Gastroesophageal sphincter (tissue), 4 donors: Measurements from ENCODE around the gene ISCA2. TPM values are rescaled to one million over a fixed set of nuclear protein-coding genes. Genes with fewer than 3 reads are reported as not detected.

Experiments used
- ATAC-seq: fragments of 150-250 bp; one replicate; pipeline ENCODE4 v1.9.1; 2016; ENCODE audit warnings: mild to moderate bottlenecking, moderate library complexity
- H3K27ac ChIP-seq, 4 donors: fragments of 200-600 bp; sonication (generic) in 3 of 4; 1 replicate in 3 of 4; 2 replicates in 1 of 4; pipeline ENCODE4 v1.5.1; 2016 to 2019
- H3K27me3 ChIP-seq: fragments of 200-600 bp; sonication (generic); one replicate; pipeline ENCODE4 v1.5.1; 2019
- H3K36me3 ChIP-seq, 2 donors: fragments of 200-600 bp; sonication (generic); one replicate each; pipeline ENCODE4 v1.5.1; 2019; ENCODE audit warnings: control low read depth in 1 of 2
- H3K4me1 ChIP-seq, 3 donors: fragments of 200-600 bp; sonication (generic); 1 replicate in 2 of 3; 2 replicates in 1 of 3; pipeline ENCODE4 v1.5.1; 2016 to 2019; ENCODE audit warnings: control low read depth in 2 of 3
- H3K4me3 ChIP-seq, 2 donors: fragments of 200-600 bp; sonication (generic); one replicate each; pipeline ENCODE4 v1.5.1; 2019; ENCODE audit warnings: mild to moderate bottlenecking in 1 of 2, moderate library complexity in 1 of 2
- H3K9me3 ChIP-seq, 3 donors: fragments of 200-600 bp; sonication (generic); one replicate each; pipeline ENCODE4 v1.5.1; 2017 to 2019; ENCODE audit warnings: control low read depth in 2 of 3
- CTCF ChIP-seq, 4 experiments: fragments of 200-600 bp in 2 of 4; fragments of 450-650 bp in 2 of 4; sonication (generic) in 1 of 4; IDR thresholded peaks; one replicate each; pipeline ENCODE4 v1.5.1; 2017 to 2019; ENCODE audit warnings: antibody characterized with exemption in 4 of 4, mild to moderate bottlenecking in 2 of 4, moderate library complexity in 2 of 4
- EP300 ChIP-seq: sonication (generic); formaldehyde crosslinking; IDR thresholded peaks from one replicate; pipeline ENCODE4 v1.6.1; 2017; ENCODE audit warnings: antibody characterized with exemption, mild to moderate bottlenecking
- POLR2A ChIP-seq, 2 donors: fragments of 450-650 bp; IDR thresholded peaks; one replicate each; pipeline ENCODE4 v1.6.1; 2017; ENCODE audit warnings: antibody characterized with exemption in 2 of 2, mild to moderate bottlenecking in 2 of 2, moderate library complexity in 1 of 2
- POLR2AphosphoS5 ChIP-seq: sonication (generic); formaldehyde crosslinking; IDR thresholded peaks from one replicate; pipeline ENCODE4 v1.6.1; 2017; ENCODE audit warnings: antibody characterized with exemption
- WGBS, 2 donors: methylation state at CpG; one replicate each; pipeline ENCODE4 v1.1.5; 2018; ENCODE audit warnings: low coverage in 1 of 2; 5-methylcytosine and 5-hydroxymethylcytosine counted together
- total RNA-seq, 4 donors: library from RNA; depleted of rRNA; stranded (reverse); fragments of >200 nt; gene quantifications; one replicate each; pipeline ENCODE4 v1.1.0, GENCODE V29; 2016

ISCA2 gene
- total RNA-seq, 4 donors from 2014 or later, result 10.6 to 16.3 (median 10.9) TPM

GRCh38 chr14:74525361-74525851, 31.8 kb downstream of the ISCA2 start:
- ATAC-seq, result no peak
- no peak overlapping the region for H3K27ac ChIP-seq
- no peak overlapping the region for H3K4me3 ChIP-seq
- TF ChIP-seq CTCF (IDR thresholded peaks at IDR 0.05), result no peak
- TF ChIP-seq EP300, result no peak
- TF ChIP-seq POLR2AphosphoS5, result no peak
- TF ChIP-seq POLR2A (IDR thresholded peaks at IDR 0.05), result no peak
- peaks cover 0 to 22% of the 10 kb centered on the region in 2 donors for H3K36me3 ChIP-seq
- no peaks in the 10 kb centered on the region for H3K27me3 ChIP-seq
- H3K4me1 ChIP-seq, result no peaks in the 10 kb centered on the region
- H3K9me3 ChIP-seq, result no peaks in the 10 kb centered on the region
- WGBS, 2 donors, result 44 to 71% methylated on average over 2 to 3 of the region's 4 CpGs

GRCh38 chr14:74526854-74527585, 33.5 kb downstream of the ISCA2 start:
- Histone ChIP-seq H3K27me3 (no peaks in the 10 kb centered on the region), H3K27ac (no peak overlapping the region), H3K9me3 (no peaks in the 10 kb centered on the region), H3K4me3 (no peak overlapping the region), H3K36me3 (peaks cover 0 to 6% of the 10 kb centered on the region in 2 donors), H3K4me1 (peaks cover 0 to 5% (median 3%) of the 10 kb centered on the region in 3 donors)
- 100% methylated on average over 2 of the region's 10 CpGs; no CpG with 5 or more reads in 1 of the 2 donors for WGBS, 2 donors
- TF ChIP-seq CTCF (IDR thresholded peaks at IDR 0.05) (no peak), EP300 (no peak), POLR2A (IDR thresholded peaks at IDR 0.05) (no peak), POLR2AphosphoS5 (no peak)
- no peak for ATAC-seq

- H3K36me3 ChIP-seq, result no peaks in the 10 kb centered on the region
- ATAC-seq, result no peak
- 100% methylated on average over 1 of the region's 10 CpGs; no CpG with 5 or more reads in 1 of the 2 donors for WGBS, 2 donors
- peaks cover 0 to 5% (median 3%) of the 10 kb centered on the region in 3 donors for H3K4me1 ChIP-seq
- H3K4me3 ChIP-seq, result no peak overlapping the region
- TF ChIP-seq POLR2A (IDR thresholded peaks at IDR 0.05) (no peak), POLR2AphosphoS5 (no peak), EP300 (no peak), CTCF (IDR thresholded peaks at IDR 0.05) (no peak)
- no peaks in the 10 kb centered on the region for H3K27me3 ChIP-seq
- no peaks in the 10 kb centered on the region for H3K9me3 ChIP-seq
- H3K27ac ChIP-seq, result no peak overlapping the region
These were observed 34.2 kb downstream of the ISCA2 start for GRCh38 chr14:74527736-74528280.

GRCh38 chr14:74528406-74528805, 34.8 kb downstream of the ISCA2 start:
- Histone ChIP-seq H3K9me3 (no peaks in the 10 kb centered on the region), H3K4me3 (no peak overlapping the region), H3K36me3 (no peaks in the 10 kb centered on the region), H3K27me3 (no peaks in the 10 kb centered on the region), H3K4me1 (peaks cover 0 to 5% (median 3%) of the 10 kb centered on the region in 3 donors), H3K27ac (no peak overlapping the region)
- ATAC-seq, result no peak
- no CpG with 5 or more reads among the region's 14 CpGs for whole genome bisulfite sequencing, 2 donors
- no peak for TF ChIP-seq CTCF (IDR thresholded peaks at IDR 0.05)
- TF ChIP-seq POLR2AphosphoS5, result no peak
- no peak for TF ChIP-seq POLR2A (IDR thresholded peaks at IDR 0.05)
- no peak for TF ChIP-seq EP300

GRCh38 chr14:74528886-74529285, 35.3 kb downstream of the ISCA2 start:
- no peaks in the 10 kb centered on the region for H3K36me3 ChIP-seq
- H3K27ac ChIP-seq, result no peak overlapping the region
- no peaks in the 10 kb centered on the region for H3K27me3 ChIP-seq
- peaks cover 0 to 5% (median 3%) of the 10 kb centered on the region in 3 donors for H3K4me1 ChIP-seq
- no peaks in the 10 kb centered on the region for H3K9me3 ChIP-seq
- TF ChIP-seq CTCF (IDR thresholded peaks at IDR 0.05) (no peak), POLR2A (IDR thresholded peaks at IDR 0.05) (no peak), POLR2AphosphoS5 (no peak), EP300 (no peak)
- H3K4me3 ChIP-seq, result no peak overlapping the region
- WGBS, 2 donors, result no CpG with 5 or more reads among the region's 10 CpGs
- ATAC-seq, result no peak
